ENCODE results near the gene HIVEP3. TPM values are rescaled to one million over a fixed set of nuclear protein-coding genes. Genes with fewer than 3 reads are reported as not detected.

HIVEP3 gene
- polyA plus RNA-seq, 1 of the 3 experiments (the other 2 are of a cell fraction), result 6.4 TPM

- Histone ChIP-seq H3F3A (replicated peaks; ENCODE audit: insufficient read depth) (no peaks in the 10 kb centered on the region), H2AFZ (ENCODE audit: low read depth) (no peak overlapping the region), H3K9me3 (no peaks in the 10 kb centered on the region), H3K9me2 (no peaks in the 10 kb centered on the region), H3K27me3 (ENCODE audit: insufficient read depth) (no peaks in the 10 kb centered on the region), H3K27ac (ENCODE audit: low read depth in 2 of 2, low read length in 1 of 2) (no peak overlapping the region), H3K4me2 (no peak overlapping the region), H3K4me3 (ENCODE audit: low read depth in 2 of 2, low read length in 1 of 2) (no peak overlapping the region), H3K79me2 (ENCODE audit: insufficient read depth) (no peaks in the 10 kb centered on the region), H4K20me1 (ENCODE audit: insufficient read depth) (no peaks in the 10 kb centered on the region), H3K9ac (no peak overlapping the region), H3K36me3 (replicated peaks in 1 of 2; ENCODE audit: control insufficient read depth in 1 of 2, insufficient read depth in 2 of 2, low read length in 1 of 2) (no peaks in the 10 kb centered on the region), H3K4me1 (ENCODE audit: control insufficient read depth in 1 of 2, insufficient read depth in 2 of 2, low read depth in 1 of 2, low read length in 1 of 2) (peaks cover 0 to 16% of the 10 kb centered on the region in 2 experiments; a peak in 1 of 4 replicates)
- no peak for DNase-seq
- POLR2A ChIA-PET, result no interaction called here
- TF ChIP-seq REST (IDR thresholded peaks at IDR 0.05; ENCODE audit: low read depth, low read length) (peak; percentile 97), RCOR1 (IDR thresholded peaks at IDR 0.05; ENCODE audit: low read length) (no peak), MEF2A (IDR thresholded peaks at IDR 0.05; ENCODE audit: borderline replicate concordance, low read depth) (no peak), POLR2AphosphoS5 (IDR thresholded peaks at IDR 0.05; ENCODE audit: low read depth, low read length) (no peak), ELF1 (IDR thresholded peaks at IDR 0.05) (no peak), EZH2phosphoT487 (IDR thresholded peaks at IDR 0.05; ENCODE audit: borderline replicate concordance, low read depth) (no peak), FOXJ3 (CRISPR knock-in tag; IDR thresholded peaks at IDR 0.05) (no peak)
- CTCF ChIA-PET, result interaction anchor here (1.0 to 2.1 kb wide), 4 partner anchors 21 to 363 kb away, joined by 3 to 9 read pairs (median 4); no protein-coding TSS in a partner anchor
Observed at GRCh38 chr1:41810446-41810845, 108.3 kb downstream of the HIVEP3 start.

GRCh38 chr1:41809692-41810091, 109.0 kb downstream of the HIVEP3 start:
- TF ChIP-seq MXI1 (IDR thresholded peaks at IDR 0.05; ENCODE audit: low read depth, low read length), result no peak
- no peak for TF ChIP-seq USF1 (IDR thresholded peaks at IDR 0.05; ENCODE audit: borderline replicate concordance, low read depth)
- TF ChIP-seq SMC3 (IDR thresholded peaks at IDR 0.05; ENCODE audit: low read depth, low read length), result no peak
- no peaks in the 10 kb centered on the region for H4K20me1 ChIP-seq (ENCODE audit: insufficient read depth)
- no peak overlapping the region for H3K4me3 ChIP-seq (ENCODE audit: low read depth in 2 of 2, low read length in 1 of 2)
- H3K4me1 ChIP-seq (ENCODE audit: control insufficient read depth in 1 of 2, insufficient read depth in 2 of 2, low read depth in 1 of 2, low read length in 1 of 2), result peaks cover 0 to 16% of the 10 kb centered on the region in 2 experiments; a peak in 1 of 4 replicates
- no peak overlapping the region for H3K27ac ChIP-seq (ENCODE audit: low read depth in 2 of 2, low read length in 1 of 2)
- no peak for DNase-seq
- no peak overlapping the region for H3K4me2 ChIP-seq
- H3K9me2 ChIP-seq, result no peaks in the 10 kb centered on the region
- H3K9me3 ChIP-seq, result no peaks in the 10 kb centered on the region
- no peaks in the 10 kb centered on the region for H3K27me3 ChIP-seq (ENCODE audit: insufficient read depth)
- H3K36me3 ChIP-seq (replicated peaks in 1 of 2; ENCODE audit: control insufficient read depth in 1 of 2, insufficient read depth in 2 of 2, low read length in 1 of 2), result no peaks in the 10 kb centered on the region
- no peak overlapping the region for H3K9ac ChIP-seq
- 69% methylated on average over 3 of the region's 3 CpGs for WGBS (ENCODE audit: low lambda C conversion rate)
- CTCF ChIA-PET, result interaction anchor here (0.7 to 1.5 kb wide), 4 partner anchors 14 to 364 kb away, joined by 3 to 4 read pairs (median 4); no protein-coding TSS in a partner anchor
- no peaks in the 10 kb centered on the region for H3K79me2 ChIP-seq (ENCODE audit: insufficient read depth)
- H2AFZ ChIP-seq (ENCODE audit: low read depth), result no peak overlapping the region
- POLR2A ChIA-PET, result no interaction called here
- no peaks in the 10 kb centered on the region for H3F3A ChIP-seq (replicated peaks; ENCODE audit: insufficient read depth)
